ENCODE data around the gene DLG2.

DNA sequence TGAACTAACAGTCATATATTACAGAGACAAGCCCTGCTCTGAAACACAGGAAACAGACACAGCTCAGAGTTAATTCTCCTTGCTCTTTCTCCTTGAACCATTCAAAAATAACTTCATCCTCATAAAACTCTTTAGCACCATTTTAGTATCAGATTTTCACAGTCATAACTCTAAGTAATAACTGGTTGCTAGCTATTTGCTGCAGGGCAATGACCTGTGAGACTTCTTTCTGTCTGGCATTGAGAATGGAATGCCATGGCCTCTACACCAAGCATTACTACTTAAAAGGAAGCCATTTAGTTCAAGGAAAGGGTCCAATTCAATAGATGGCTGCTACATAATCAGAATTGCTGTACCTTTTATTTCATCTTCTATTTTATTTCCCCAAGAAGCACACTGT, 2154.3 kb downstream of the DLG2 start:
- TF ChIP-seq POLR2AphosphoS5 (IDR thresholded peaks at IDR 0.05) (no peak), POLR2A (IDR thresholded peaks at IDR 0.05; ENCODE audit: low read depth) (no peak), EP300 (IDR thresholded peaks at IDR 0.05) (no peak)
- TF ChIP-seq, protein P1, sequence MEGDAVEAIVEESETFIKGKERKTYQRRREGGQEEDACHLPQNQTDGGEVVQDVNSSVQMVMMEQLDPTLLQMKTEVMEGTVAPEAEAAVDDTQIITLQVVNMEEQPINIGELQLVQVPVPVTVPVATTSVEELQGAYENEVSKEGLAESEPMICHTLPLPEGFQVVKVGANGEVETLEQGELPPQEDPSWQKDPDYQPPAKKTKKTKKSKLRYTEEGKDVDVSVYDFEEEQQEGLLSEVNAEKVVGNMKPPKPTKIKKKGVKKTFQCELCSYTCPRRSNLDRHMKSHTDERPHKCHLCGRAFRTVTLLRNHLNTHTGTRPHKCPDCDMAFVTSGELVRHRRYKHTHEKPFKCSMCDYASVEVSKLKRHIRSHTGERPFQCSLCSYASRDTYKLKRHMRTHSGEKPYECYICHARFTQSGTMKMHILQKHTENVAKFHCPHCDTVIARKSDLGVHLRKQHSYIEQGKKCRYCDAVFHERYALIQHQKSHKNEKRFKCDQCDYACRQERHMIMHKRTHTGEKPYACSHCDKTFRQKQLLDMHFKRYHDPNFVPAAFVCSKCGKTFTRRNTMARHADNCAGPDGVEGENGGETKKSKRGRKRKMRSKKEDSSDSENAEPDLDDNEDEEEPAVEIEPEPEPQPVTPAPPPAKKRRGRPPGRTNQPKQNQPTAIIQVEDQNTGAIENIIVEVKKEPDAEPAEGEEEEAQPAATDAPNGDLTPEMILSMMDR (IDR thresholded peaks at IDR 0.05): no peak
